ENCODE data around the gene WDR54.
A peak's percentile ranks its signal among the peaks of the same experiment; 100 is the strongest.

WDR54 gene, protein sequence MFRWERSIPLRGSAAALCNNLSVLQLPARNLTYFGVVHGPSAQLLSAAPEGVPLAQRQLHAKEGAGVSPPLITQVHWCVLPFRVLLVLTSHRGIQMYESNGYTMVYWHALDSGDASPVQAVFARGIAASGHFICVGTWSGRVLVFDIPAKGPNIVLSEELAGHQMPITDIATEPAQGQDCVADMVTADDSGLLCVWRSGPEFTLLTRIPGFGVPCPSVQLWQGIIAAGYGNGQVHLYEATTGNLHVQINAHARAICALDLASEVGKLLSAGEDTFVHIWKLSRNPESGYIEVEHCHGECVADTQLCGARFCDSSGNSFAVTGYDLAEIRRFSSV

DNA sequence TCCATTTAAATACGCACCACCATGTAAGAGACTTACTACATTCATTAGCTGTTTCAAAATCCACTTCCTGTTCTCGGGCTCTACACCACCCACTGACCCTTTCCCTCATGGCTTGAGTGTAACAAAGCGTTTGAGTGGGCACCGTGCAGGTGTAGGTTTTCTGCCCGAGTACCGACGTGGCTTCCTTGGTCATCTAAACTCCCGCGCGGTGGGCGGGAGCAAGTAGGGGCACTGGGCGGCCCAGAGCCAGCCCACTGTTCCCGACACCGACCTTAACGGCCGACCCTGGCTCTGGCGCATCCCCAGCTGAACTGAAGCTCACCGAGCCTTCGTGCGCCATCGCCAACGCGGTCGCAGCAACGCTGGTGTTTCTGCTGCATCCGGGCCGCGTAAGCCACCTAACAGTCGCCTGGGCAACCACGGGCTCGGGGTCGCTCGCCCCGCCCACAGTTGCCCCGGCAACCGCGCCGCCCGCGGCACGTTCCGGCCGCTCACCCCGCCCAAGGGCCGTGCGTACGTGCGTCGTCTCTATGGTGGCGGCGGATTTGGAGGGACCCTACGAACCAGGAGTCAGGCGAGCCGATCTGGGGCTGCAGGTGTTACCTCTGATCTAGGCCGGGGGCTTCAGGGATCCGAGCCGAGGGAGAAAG, at the start of gene WDR54, which contains the start of gene C2orf81:
Gene WDR54 (plus strand): TSS at position 510 of the 650 bp plus-strand sequence. CDS start 424 bp downstream, outside the sequence.
Gene C2orf81 (minus strand): TSS at position 399 of the 650 bp plus-strand sequence. CDS start 59 bp downstream, at position 340.
- peak; percentile 73 to 89 for DNase-seq (ENCODE audit: low read depth in 2 of 2, low spot score in 1 of 2)

DNA sequence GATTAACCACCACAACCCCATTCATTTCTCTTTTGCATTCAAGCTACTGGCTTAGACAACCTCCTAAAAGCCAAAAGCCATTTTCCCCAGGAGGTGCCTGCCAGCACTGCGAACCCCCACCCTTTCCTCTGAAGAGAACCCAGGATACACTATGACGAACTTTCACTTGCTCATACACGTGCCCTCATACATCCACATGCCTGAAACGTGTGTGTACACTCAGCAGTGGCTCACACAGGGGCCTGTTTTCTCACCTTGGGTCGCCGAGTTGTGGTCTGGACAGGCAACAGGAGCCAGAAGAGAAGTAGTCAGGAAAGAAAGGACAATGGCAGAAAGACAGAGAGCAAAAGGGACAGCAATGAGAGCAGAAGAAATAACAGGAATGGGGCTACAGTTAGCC, 48.9 kb upstream of the WDR54 start:
- no peak for DNase-seq (ENCODE audit: low read depth in 2 of 2, low spot score in 1 of 2)

DNA sequence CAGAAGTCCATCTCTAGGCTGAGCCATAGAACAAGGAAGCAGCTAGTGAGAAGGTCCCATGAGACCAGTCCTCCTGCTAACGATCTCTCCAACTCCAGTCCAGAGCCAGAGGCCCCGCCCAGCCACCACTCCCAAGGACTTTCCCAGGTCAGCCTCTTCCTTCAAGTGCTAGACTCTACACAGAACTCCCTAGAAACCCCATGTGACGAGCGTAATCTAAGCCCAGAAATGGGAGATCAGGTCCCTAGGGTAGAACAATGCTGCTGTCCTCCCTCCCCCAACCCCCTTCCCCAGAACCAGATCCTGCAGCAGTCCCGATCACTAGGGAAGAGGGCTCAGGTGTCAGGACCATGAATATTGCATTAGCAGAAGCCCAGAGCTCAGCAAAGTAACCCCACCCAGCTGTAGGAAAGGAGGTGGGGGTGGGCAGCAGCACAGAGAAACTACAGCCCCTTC, 48.3 kb upstream of the WDR54 start:
- DNase-seq (ENCODE audit: low read depth in 2 of 2, low spot score in 1 of 2): no peak

DNA sequence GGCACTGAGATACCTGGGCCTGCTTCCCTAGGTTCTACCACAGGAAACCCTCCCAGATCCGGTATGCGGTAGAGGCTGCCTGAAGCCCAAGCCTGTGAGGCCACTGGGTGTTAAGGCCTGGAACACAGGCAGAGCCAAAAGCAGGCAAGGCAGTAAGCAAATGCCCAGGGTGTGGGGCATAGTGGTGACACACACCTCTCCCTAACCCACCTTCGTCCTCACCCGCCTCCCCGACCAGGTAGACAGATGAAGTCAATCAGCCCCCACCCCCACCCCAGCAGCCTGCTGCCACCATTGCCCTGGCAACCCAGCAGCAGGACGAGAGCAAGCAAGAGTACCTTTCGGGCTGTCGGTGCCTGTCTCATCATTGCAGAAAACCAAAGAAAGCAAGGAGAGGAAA, 47.5 kb upstream of the WDR54 start:
- DNase-seq (ENCODE audit: low read depth in 2 of 2, low spot score in 1 of 2): no peak

DNA sequence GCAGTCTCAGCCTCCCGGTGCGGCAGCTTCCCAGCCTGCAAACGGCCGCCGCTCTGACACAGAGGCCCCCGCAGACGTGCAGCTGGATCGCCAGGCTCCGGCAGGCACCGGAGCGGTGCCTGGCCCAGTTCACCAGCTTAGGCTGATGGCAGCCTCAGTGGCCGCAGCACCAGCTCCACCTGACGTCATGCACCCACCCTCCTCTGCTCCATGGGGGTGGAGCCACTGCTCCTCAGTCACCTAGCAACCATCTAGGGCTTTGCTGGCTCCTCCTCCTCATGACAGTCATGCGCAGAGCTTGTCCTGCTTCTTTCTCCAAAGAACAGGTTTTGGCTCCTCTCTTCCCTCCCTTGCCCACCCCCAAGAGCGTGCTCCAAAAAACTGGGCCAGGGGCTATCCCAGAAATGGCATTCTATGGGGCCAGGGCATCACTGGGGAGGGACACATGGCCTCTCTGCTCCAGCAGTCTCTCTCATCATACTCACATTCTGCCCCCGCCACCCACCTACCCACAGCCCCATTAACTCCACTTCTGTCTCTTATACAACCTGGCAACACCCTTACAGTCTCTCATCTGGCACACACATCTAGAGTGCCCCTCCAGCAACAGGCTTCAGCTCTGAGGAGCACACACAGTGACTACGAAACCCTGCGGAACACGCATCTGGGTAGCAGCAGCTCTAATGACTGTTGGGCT, 46.9 kb upstream of the WDR54 start:
- no peak for DNase-seq (ENCODE audit: low read depth in 2 of 2, low spot score in 1 of 2)

DNA sequence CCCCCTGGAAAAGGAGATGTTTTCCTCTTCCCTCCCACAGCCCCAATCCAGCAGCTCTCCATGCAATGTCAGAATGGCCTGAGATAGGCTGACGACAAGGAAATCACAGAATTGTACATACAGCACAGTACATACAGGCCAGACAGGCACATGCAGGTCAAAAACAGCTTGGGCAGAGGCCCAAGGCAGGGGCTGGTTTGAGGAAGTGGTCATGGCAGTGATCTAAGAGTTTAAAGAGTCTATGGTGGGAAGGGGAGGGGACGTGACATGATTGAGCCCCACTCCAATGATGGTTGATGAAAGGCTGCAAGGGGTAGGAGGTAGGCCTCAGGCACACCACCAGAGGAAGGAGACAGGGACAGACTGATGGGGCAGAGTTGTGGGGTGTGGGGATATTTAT, 45.7 kb upstream of the WDR54 start:
- DNase-seq (ENCODE audit: low read depth in 2 of 2, low spot score in 1 of 2): no peak

DNA sequence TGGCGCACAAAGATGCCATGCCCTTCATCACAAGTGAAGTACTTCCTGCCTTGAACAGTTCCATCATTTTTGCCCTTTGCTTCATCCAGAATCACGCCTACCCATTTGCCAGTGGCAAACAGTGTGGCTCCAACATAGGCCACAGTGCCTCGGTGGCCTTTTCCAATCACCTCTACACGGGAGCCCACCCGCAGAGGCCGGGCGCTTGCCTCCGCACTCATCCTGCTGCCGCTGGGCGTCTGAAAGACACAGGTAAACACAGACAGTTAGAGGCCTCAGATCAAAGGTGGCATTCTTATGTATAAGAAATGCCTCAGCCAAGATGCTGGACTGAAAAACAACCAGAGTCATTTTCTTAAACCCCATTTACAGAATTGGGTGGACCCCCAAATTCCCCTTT, 43.5 kb upstream of the WDR54 start:
- DNase-seq (ENCODE audit: low read depth in 2 of 2, low spot score in 1 of 2): no peak

DNA sequence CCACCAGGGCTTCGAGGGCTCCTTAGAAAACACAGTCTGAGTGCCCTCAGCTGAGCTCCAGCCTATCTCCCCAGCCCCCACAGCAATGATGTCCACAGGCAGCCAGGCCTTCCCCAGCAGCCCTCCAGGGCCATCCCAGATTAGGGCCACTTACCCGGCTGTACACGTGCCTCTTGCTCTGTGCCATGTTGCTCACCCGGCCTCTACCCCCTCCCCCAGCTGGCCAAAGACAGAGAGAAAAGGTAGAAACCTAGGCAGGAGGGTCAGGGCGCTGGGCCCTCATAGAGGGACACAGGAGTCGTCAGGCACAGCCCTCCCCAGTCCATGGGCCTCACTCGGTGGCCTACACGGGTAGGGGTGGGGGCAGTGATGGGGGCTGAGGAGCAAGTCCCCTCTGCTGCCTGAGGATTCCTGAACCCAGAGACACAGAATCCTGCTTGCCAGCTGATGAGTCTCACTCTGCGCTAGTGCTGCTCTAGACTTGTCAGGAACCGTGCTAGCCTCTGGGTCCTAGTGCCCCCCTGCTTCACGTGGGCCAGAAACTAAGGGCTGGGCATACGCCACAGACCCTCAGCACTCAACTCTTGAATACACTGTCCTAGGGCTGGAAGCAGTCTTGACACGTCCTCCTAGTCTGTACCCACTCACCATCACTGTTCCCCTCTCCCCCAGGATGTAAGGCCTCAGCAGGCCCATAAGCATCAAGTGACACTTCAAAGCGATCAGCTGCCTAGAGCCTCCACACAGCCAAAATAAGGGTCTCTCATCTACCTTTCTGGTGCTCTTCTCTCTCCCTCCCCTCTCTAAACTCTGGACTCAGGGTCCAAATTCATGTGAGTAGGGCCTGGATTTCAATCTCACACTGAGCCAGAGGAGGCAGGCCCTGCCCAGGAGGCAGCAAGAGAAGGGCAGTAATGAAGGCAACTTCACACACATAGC, 41.4 kb upstream of the WDR54 start, which contains the start of gene DCTN1:
Gene DCTN1 (minus strand): TSS at position 461 of the 939 bp plus-strand sequence. CDS start 274 bp downstream, at position 187.
- DNase-seq (ENCODE audit: low read depth in 2 of 2, low spot score in 1 of 2): no peak

DNA sequence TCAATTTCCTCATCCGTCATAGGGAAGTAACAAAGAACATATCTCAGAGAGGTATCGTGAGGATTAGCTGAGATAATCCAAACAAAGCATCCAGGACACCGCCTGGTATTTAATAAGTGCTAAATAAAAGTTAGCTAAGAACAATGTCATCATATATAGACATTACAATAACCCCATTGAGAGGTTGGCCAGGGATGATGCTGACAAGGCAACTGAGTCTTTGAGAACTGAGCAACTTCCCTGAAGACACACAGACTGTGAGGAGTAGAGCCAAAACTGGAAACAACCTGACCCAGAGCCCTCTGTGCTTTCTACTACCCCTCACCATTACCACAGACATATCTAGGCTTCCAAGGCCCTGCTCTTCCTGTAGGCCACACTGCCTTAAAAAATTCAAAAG, 39.8 kb upstream of the WDR54 start:
- no peak for DNase-seq (ENCODE audit: low read depth in 2 of 2, low spot score in 1 of 2)

DNA sequence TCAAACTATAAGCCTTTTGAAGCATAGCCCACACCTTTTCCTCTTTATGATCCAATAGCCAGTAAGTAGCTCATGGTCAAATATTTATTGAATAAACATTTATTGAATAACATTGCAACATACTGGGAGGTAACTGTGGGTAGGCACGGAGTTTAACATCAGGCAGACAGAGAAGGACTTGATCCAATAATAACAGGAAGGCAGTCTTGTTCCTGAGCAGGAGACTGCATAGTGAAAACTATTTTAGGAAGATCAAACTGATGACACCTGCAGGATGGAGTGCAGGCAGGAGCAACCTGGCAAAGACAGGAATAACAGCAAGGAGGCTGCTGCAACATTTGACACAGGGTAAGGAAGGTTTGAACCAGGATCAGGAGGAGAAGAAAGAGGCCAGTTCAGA, 38.3 kb upstream of the WDR54 start:
- DNase-seq (ENCODE audit: low read depth in 2 of 2, low spot score in 1 of 2): no peak

DNA sequence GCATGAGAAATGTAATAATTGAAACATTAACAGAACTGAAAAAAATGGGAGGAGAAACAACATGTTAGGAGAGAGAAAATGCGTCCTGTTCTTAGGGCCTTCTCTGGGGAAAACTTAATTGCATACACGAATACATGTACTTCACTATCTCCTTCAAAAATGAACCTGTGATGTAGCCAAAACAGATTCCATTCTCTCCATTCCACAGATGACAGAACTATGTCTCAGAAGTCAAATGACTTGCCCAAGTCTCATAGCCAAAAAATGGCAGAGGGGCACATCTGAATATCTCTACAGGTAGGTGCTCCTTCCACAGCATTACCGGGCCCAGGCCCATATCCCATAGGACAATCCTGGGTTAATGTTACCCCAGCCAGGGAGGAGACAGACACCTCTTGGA, 37.5 kb upstream of the WDR54 start:
- DNase-seq (ENCODE audit: low read depth in 2 of 2, low spot score in 1 of 2): no peak

DNA sequence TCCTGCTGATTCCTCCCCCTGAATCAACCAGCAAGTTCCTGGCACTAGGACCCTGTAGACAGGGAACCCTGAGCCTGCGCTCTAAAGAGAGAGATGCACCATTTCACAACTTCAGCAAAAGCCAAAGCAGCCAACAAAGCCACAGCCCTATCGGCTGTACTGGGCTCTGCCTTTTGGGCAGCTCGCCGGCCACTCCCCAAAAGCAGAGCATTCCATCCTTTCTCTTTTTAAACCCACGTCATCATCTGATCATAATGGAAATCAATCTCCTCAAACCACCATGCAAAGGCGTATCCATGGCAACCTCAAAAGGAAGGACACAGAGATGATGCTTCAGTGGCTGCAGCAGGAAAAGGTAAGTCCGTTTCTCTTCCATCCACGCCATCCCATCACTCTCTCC, 36.1 kb upstream of the WDR54 start:
- no peak for DNase-seq (ENCODE audit: low read depth in 2 of 2, low spot score in 1 of 2)

DNA sequence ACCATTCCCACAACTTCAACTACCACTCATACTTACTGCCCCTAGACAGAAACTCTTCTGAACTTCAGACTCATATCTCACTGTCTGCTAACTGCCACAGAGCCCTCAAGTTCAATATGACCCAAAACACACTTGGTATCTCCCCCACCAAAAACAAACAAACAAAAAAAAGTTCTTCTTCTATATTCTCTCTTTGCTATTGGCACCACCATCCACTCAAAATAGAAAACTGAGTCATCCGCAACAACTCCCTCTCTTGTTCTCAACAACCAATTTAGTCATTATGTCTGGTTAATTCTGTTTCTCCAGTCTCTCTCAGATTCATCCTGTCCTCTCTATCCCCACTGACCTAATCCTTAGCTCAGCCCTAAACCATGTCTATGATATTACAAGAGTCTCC, 34.2 kb upstream of the WDR54 start:
- no peak for DNase-seq (ENCODE audit: low read depth in 2 of 2, low spot score in 1 of 2)

DNA sequence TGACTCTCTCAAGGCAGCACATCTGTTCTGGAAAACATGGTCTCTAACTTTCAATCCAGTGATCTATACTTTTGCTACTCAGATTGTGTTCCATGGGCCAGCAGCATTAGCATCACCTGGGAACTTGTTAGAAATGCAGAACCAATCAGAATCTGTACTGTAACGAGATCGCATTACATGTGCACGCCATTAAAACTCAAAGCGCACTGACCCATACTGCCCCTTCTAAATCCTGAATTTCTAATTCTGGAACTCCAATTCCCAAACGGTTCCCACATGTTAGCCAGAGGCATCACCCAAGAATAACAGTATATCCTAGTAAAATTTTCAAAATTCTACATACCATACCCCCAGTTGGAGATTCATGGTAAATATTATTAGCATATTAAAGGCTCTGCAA, 30.9 kb upstream of the WDR54 start:
- no peak for DNase-seq (ENCODE audit: low read depth in 2 of 2, low spot score in 1 of 2)

DNA sequence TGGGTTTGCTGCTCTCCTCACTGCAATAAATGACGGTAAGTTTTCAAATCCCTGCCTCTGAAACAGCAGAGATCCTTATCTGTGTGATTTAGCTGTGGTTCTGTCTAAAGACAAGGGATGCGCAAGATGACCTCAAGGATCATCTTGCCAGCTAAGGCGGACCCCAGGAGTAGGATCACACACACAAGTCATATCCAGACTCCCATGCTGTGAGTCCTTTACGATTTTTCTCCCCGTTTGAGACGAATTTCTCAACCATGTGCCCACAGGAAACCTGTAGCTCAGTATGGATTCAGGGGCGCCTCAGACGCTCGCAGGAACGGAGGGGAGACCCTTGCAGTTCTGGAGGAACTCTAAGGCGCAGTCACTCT, 30.3 kb upstream of the WDR54 start:
- DNase-seq (ENCODE audit: low read depth in 2 of 2, low spot score in 1 of 2): no peak

DNA sequence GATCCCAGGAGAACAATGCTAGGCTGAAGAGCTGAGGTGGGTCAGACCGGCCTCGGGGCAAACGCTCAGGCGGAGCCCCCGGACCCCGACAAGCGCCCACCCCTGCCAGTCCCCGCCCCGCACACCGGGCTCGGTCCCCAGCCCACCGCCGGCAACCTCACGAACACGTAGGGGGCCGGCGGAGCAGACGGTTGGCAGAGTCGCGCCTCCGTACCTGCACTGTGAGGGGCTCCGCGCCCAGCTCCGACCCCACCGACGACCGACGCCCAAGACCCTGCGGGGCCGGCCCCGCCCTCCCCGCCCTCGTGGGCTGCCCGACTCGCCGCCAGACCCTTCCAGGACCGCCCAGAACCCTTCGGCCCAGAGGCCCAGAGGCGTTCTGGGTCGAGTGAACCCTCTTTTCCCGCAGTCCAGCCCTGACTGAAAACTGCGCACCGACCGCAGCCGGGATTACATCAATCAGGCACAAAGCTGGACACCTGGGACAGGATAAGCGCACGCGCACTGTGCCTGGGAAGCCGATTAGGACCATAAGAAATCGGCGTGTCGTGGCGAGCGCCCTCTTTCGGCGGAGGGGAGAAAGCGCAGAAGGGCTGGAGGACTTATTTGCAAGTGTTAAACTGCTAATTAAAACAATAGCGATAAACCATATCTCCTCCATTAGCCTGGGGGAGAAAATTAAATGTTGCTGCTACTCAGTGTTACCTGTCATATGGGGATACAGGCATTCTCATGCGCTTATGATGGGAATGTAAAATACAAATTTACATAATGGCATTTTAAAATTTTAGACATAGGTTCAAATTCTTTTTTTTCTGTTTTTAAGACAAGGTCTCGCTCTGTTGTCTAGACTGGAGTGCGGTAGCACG, 29.7 kb upstream of the WDR54 start:
- peak; percentile 86 to 95 for DNase-seq (ENCODE audit: low read depth in 2 of 2, low spot score in 1 of 2)

DNA sequence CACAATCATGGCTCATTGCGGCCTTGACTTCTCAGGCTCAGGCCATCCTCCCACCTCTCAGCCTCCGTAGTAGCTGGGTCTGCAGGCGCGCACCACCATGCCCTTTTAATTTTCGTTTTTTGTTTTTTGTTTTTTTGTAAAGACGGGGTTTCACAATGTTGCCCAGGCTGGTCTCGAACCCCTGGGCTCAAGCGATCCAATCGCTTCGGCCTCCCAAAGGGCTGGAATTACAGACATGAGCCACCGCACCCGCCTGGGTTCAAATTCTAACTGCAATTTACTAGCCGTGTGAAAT, 29.1 kb upstream of the WDR54 start:
- no peak for DNase-seq (ENCODE audit: low read depth in 2 of 2, low spot score in 1 of 2)

DNA sequence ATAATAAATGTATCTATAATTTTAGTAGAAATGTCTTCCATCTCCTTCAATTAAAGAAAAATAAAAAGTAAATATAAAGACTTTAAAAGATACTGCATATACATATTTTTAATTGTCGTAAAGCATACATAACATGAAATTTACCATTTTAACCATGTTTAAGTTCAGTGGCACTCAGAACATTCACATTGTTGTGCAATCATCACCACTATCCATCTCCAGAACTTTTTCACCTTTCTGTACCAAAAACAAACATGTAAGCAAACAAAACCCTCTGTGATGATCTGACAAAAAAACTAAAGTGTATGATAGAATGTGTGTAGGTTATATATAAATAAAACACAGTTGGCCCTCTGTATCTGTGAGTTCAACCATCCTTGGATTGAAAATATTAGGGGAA, 28.0 kb upstream of the WDR54 start:
- no peak for DNase-seq (ENCODE audit: low read depth in 2 of 2, low spot score in 1 of 2)

DNA sequence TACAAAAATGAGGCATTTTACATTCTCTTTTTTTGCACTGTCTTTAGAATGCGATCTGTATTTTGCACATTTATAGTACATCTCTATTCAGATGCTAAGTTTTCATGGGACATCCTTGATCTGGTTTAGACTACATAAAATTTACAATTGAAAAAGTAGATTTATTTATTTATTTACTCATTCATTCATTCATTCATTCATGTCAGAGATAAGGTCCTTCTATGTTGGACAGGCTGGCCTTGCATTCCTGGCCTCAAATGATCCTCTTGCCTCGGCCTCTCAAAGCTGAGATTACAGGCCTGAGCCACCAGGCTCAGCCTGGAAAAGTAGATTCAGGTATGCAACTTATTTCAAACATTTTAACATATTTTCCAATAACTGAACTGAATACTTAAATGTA, 25.4 kb upstream of the WDR54 start:
- DNase-seq (ENCODE audit: low read depth in 2 of 2, low spot score in 1 of 2): no peak

DNA sequence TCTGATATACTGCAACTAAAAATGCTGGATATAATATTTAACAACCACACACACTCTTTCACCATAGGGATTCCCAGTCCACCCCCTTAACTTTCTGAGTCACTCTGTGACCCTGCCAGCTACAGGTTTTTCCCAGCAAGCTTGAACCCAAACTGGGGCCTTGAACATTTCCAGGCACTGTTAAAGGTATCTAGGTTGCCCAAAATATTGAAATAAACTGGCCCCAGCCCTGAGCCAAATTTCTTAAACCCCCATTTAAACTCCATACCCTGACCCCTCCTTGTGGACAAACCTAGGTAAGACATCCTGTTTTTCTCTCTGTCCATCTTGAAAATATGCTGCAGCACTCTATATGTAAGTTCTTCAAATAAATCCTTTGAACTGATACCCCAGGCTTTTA, 21.7 kb upstream of the WDR54 start:
- no peak for DNase-seq (ENCODE audit: low read depth in 2 of 2, low spot score in 1 of 2)

Data from stimulated activated CD8-positive, alpha-beta memory T cell treated with anti-CD3 and anti-CD28 coated beads, Interleukin-4, amount 100 ng/mL, for 4 hours (primary cell).